ENCODE measurements around the gene TCF12. TPM values are rescaled to one million over a fixed set of nuclear protein-coding genes. Genes with fewer than 3 reads are reported as not detected.

Gene TCF12
- polyA plus RNA-seq, 3 donors = 15.8 to 52.5 (median 27.6) TPM

GRCh38 chr15:57135800-57136199 is 217.4 kb downstream of the TCF12 start:
- H3K4me3 Mint-ChIP-seq = no peak overlapping the region
- no peaks in the 10 kb centered on the region for H3K4me1 ChIP-seq (ENCODE audit: control insufficient read depth in 1 of 2, insufficient read depth in 2 of 2, low read length in 2 of 2)
- TF ChIP-seq, protein P1, sequence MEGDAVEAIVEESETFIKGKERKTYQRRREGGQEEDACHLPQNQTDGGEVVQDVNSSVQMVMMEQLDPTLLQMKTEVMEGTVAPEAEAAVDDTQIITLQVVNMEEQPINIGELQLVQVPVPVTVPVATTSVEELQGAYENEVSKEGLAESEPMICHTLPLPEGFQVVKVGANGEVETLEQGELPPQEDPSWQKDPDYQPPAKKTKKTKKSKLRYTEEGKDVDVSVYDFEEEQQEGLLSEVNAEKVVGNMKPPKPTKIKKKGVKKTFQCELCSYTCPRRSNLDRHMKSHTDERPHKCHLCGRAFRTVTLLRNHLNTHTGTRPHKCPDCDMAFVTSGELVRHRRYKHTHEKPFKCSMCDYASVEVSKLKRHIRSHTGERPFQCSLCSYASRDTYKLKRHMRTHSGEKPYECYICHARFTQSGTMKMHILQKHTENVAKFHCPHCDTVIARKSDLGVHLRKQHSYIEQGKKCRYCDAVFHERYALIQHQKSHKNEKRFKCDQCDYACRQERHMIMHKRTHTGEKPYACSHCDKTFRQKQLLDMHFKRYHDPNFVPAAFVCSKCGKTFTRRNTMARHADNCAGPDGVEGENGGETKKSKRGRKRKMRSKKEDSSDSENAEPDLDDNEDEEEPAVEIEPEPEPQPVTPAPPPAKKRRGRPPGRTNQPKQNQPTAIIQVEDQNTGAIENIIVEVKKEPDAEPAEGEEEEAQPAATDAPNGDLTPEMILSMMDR (IDR thresholded peaks at IDR 0.05) = no peak
- H3K4me3 ChIP-seq (replicated peaks in 1 of 3; ENCODE audit: low read depth in 2 of 3, low read length in 3 of 3) = no peak overlapping the region
- H3K9me3 ChIP-seq (replicated peaks in 1 of 2; ENCODE audit: control insufficient read depth in 1 of 2, insufficient read depth in 1 of 2, low read length in 2 of 2) = no peaks in the 10 kb centered on the region
- H3K4me1 Mint-ChIP-seq = peaks cover 21% of the 10 kb centered on the region
- no peak overlapping the region for H3K27ac ChIP-seq (ENCODE audit: low read depth in 1 of 2, low read length in 2 of 2)
- H4K20me1 ChIP-seq (ENCODE audit: insufficient read depth, low read length) = no peaks in the 10 kb centered on the region
- no peak overlapping the region for H3K9ac ChIP-seq (ENCODE audit: insufficient read depth, low read length, poor library complexity, severe bottlenecking)
- no peak overlapping the region for H2AFZ ChIP-seq (ENCODE audit: insufficient read depth, low read depth, low read length, poor library complexity, severe bottlenecking)
- H3K27me3 Mint-ChIP-seq (ENCODE audit: low read depth in 3 of 3) = no peaks in the 10 kb centered on the region
- intact Hi-C loops (cut with micrococcal nuclease) = no loop called here
- peak overlapping the region; percentile 7 for H3K4me2 ChIP-seq (replicated peaks; ENCODE audit: extremely low read depth, low read length, poor library complexity, severe bottlenecking)
- no peaks in the 10 kb centered on the region for H3K79me2 ChIP-seq (ENCODE audit: insufficient read depth, low read length)
- no peaks in the 10 kb centered on the region for H3K27me3 ChIP-seq (ENCODE audit: control insufficient read depth in 2 of 2, insufficient read depth in 2 of 2, low read length in 2 of 2)
- peaks cover 2 to 4% of the 10 kb centered on the region in 2 donors for H3K36me3 Mint-ChIP-seq
- peak overlapping the region in 1 of 7 donors; percentile 46 for H3K27ac Mint-ChIP-seq
- DNase-seq = no peak
- no peaks in the 10 kb centered on the region for H3K36me3 ChIP-seq (replicated peaks in 1 of 2; ENCODE audit: control insufficient read depth in 1 of 2, insufficient read depth in 2 of 2, low read length in 2 of 2)
- H3K9me3 Mint-ChIP-seq = no peaks in the 10 kb centered on the region

DNA sequence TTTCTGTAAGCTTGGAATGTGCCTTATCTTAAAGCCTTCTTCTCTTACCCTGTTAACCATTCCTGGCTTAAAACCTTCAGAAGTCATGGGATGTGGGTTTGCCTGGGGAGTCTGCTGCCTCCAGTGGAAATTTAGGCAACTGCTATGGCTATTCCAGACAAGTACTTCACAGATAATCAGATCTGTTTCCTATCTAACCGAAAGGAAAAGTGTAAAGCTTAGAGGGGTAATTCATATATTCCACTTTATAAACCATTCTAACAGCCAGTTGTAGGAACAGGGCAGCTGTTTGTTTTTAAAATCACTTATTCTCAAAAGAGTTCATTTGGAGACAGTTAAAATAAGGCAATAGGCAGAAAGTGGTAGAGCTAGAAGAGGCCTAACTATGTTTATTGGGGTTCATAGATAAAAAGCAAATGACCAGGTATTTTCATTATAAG is 219.9 kb downstream of the TCF12 start:
- WGBS (ENCODE audit: insufficient coverage) = no CpG with 5 or more reads among the region's 1 CpG
- intact Hi-C loops (cut with micrococcal nuclease) = no loop called here

More for the DNA sequence above, 219.9 kb downstream of the TCF12 start:
- H3K9me3 ChIP-seq (replicated peaks in 1 of 2; ENCODE audit: control insufficient read depth in 1 of 2, insufficient read depth in 1 of 2, low read length in 2 of 2) = no peaks in the 10 kb centered on the region
- no peaks in the 10 kb centered on the region for H3K9me3 Mint-ChIP-seq
- H3K36me3 ChIP-seq (replicated peaks in 1 of 2; ENCODE audit: control insufficient read depth in 1 of 2, insufficient read depth in 2 of 2, low read length in 2 of 2) = no peaks in the 10 kb centered on the region
- no peaks in the 10 kb centered on the region for H3K27me3 ChIP-seq (ENCODE audit: control insufficient read depth in 2 of 2, insufficient read depth in 2 of 2, low read length in 2 of 2)
- no peak overlapping the region for H3K9ac ChIP-seq (ENCODE audit: insufficient read depth, low read length, poor library complexity, severe bottlenecking)
- TF ChIP-seq, protein P1 (IDR thresholded peaks at IDR 0.05) = peak; percentile 75
- no peaks in the 10 kb centered on the region for H3K4me1 ChIP-seq (ENCODE audit: control insufficient read depth in 1 of 2, insufficient read depth in 2 of 2, low read length in 2 of 2)
- peaks cover 21% of the 10 kb centered on the region for H3K4me1 Mint-ChIP-seq
- H3K27ac Mint-ChIP-seq = no peak overlapping the region
- H3K4me2 ChIP-seq (replicated peaks; ENCODE audit: extremely low read depth, low read length, poor library complexity, severe bottlenecking) = no peak overlapping the region
- no peaks in the 10 kb centered on the region for H3K27me3 Mint-ChIP-seq (ENCODE audit: low read depth in 3 of 3)
- H3K27ac ChIP-seq (ENCODE audit: low read depth in 1 of 2, low read length in 2 of 2) = no peak overlapping the region
- no peak overlapping the region for H3K4me3 Mint-ChIP-seq
- no peaks in the 10 kb centered on the region for H3K79me2 ChIP-seq (ENCODE audit: insufficient read depth, low read length)
- no peak overlapping the region for H3K4me3 ChIP-seq (replicated peaks in 1 of 3; ENCODE audit: low read depth in 2 of 3, low read length in 3 of 3)
- no peaks in the 10 kb centered on the region for H3K36me3 Mint-ChIP-seq
- DNase-seq = peak in 2 of 3 donors; percentile 9
- H2AFZ ChIP-seq (ENCODE audit: insufficient read depth, low read depth, low read length, poor library complexity, severe bottlenecking) = no peak overlapping the region
- no peaks in the 10 kb centered on the region for H4K20me1 ChIP-seq (ENCODE audit: insufficient read depth, low read length)

Data from CD14-positive monocyte (primary cell).